HFF-Myc (cell line): ENCODE data around the gene PTPRN2.

Experiments used
- DNase-seq: peaks from one replicate; pipeline ENCODE4 v3.0.0-alpha.2; 2011; ENCODE audit warnings: low read depth; ENCODE audit errors: extremely low read depth
- H3K4me3 ChIP-seq: replicated peaks from 2 replicates; pipeline ENCODE4 v1.5.1; 2011; ENCODE audit warnings: low read depth, mild to moderate bottlenecking, control low read depth, low read length
- TF ChIP-seq, protein P1 (sequence below): IDR thresholded peaks from 2 replicates; pipeline ENCODE4 v1.5.1; 2012; ENCODE audit warnings: mild to moderate bottlenecking, low read depth, low read length, control low read depth; ENCODE audit errors: missing control alignments

Gene PTPRN2

DNA sequence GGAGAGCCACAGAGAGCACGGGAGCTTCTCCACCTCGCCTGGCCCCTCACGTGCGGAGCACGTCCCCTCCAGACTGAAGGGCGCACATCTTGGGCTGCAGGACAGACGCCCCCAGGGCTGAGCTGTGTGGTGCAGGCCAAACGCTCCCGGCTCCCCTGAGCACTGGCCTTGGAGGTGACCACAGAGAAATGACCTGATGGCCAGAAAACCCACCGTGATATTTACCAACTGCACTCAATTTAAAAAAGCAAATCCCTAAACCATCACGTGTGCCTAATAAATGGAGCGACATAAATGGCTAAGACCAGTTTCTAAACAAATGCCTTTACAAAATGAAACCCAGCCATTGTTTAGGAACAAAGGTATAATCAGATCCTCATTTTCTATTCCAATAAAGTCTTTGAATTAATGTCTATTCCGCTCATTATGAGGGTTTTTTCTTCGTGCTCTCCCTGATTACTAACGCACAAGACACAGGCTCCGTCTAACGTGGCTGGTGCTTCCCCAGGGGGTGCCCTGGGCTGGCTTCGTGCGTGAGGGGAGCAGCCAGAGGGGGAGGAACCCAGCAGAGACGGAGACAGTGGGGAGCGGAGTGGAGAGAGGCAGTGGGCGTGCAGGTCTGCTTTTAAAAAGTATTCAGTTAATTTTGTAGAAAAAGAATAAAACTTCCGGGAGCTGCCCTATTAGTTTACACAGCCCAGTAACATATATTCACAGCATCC, 1060.5 kb downstream of the PTPRN2 start:
- no peak overlapping the region for H3K4me3 ChIP-seq
- DNase-seq: no peak
- TF ChIP-seq, protein P1, sequence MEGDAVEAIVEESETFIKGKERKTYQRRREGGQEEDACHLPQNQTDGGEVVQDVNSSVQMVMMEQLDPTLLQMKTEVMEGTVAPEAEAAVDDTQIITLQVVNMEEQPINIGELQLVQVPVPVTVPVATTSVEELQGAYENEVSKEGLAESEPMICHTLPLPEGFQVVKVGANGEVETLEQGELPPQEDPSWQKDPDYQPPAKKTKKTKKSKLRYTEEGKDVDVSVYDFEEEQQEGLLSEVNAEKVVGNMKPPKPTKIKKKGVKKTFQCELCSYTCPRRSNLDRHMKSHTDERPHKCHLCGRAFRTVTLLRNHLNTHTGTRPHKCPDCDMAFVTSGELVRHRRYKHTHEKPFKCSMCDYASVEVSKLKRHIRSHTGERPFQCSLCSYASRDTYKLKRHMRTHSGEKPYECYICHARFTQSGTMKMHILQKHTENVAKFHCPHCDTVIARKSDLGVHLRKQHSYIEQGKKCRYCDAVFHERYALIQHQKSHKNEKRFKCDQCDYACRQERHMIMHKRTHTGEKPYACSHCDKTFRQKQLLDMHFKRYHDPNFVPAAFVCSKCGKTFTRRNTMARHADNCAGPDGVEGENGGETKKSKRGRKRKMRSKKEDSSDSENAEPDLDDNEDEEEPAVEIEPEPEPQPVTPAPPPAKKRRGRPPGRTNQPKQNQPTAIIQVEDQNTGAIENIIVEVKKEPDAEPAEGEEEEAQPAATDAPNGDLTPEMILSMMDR: no peak

DNA sequence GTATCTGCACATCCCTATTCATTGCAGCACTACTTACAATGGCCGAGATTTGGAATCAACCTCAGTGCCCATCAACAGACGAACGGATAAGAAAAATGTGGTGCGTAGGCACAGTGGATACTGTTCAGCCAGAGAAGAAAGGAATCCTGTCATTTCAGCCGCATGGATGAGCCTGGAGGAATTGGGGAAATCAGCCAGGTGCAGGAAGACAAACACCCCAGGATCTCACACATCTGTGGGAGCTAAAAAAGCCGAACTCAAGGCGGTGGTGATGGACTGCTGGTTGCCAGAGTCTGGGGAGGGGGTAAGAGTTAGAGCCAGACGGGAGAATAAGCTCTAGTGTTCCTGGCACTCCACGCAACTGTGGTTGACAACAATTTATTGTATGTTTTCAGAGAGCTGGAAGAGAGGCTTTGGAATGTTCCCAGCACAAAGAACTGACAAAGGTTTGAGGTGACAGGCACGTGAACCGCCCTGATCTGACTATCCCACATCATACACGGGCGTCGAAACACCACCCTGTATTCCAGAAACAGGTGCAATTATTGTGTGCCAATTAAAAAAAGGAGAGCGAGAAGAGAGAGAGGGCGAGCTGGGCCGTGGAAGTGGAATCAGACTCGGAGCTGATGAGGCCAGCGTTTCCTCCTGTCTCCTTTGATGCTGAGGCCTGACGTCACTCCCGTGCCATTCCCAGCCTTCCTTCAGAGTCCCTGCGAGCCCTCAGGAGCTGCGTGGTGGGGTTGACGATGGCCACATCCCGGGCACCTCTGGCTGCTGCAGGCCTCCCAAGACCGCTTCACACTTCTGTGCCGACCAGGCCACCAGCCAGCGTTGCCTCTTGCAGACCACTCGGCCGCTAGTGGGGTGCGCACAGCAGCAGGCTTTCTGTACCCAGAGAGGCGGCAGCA, 1061.4 kb downstream of the PTPRN2 start:
- DNase-seq: no peak
- H3K4me3 ChIP-seq: no peak overlapping the region
- TF ChIP-seq, protein P1: no peak

DNA sequence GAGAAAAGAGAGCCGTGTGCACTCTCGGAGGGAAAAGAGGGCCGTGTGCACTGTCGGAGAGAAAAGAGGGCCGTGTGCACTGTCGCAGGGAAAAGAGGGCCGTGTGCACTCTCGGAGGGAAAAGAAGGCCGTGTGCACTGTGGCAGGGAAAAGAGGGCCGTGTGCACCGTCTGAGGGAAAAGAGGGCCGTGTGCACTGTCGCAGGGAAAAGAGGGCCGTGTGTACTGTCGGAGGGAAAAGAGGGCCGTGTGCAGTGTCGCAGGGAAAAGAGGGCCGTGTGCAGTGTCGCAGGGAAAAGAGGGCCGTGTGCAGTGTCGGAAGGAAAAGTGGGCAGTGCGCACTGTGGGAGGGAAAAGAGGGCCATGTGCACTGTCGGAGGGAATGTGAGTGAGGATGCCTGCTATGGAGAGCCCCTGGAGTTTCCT, 1062.1 kb downstream of the PTPRN2 start:
- TF ChIP-seq, protein P1: no peak
- no peak overlapping the region for H3K4me3 ChIP-seq
- no peak for DNase-seq

DNA sequence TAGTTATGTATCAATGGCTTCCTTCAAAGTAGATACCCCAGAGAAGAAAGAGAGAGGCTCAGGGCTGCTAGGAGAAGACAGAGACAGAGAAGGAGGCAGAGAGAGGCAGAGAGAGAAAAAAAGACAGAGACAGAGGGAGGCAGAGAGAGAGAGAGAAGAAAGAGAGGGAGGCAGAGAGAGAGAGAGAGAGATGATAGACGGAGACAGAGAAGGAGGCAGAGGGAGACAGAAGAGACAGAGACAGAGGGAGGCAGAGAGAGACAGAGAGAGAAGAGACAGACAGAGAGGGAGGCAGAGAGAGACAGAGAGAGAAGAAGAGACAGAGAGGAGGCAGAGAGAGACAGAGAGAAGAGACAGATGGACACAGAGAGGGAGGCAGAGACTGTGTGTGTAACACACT, 1062.9 kb downstream of the PTPRN2 start:
- no peak for DNase-seq
- no peak overlapping the region for H3K4me3 ChIP-seq
- TF ChIP-seq, protein P1: no peak

DNA sequence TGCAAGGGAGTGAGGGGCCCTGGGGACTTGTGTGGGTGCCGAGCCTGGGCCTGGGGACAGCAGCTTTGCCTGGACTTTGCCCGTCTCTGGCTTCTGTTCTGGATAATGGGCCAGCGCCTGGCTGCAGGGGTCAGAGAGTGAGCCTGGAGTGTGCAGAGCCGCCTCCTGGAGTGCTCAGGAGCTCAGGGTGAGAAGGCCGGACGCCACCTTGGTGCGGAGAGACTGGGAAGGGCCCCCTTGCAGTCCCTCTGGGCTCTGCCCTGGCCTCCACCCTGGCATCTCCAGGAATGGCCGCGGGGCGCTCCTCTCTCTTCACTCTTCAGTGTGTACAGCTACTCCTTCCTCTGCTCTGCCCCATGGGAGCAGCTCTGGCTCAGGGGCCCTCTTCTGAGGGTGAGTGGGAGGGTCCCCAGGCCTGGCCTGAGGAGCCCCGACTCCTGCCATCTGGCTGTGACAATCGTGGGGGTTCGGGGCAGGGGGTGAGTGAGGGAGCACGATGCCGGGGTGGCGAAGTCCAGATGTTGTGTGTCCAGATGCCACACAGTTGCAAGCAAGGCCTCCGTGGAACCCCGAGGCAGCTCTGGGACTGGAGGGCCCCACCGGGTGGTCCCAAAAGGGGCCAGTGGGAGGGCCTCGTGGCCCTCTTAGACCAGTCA, 1063.7 kb downstream of the PTPRN2 start:
- no peak for DNase-seq
- TF ChIP-seq, protein P1: no peak
- H3K4me3 ChIP-seq: no peak overlapping the region

DNA sequence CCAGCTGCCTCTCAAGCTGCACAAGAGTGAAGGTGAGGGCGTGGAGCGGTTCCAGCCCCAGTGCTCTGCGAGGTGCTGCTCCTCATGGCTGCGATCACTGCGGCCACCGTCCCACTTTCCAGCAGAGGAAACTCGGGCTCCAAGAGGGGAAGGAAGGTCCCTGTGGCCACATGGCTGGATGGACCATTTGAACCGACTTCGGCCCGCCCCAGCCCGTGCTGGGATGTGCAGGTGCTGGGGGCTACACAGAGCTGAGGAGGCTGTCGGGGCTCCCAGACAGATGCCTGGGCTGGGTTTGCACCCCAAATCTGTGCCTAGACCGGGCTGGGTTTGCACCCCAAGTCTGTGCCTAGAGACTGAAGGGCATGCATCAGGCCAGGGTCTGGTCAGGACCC, 1064.3 kb downstream of the PTPRN2 start:
- TF ChIP-seq, protein P1: no peak
- no peak overlapping the region for H3K4me3 ChIP-seq
- DNase-seq: no peak
